ENCODE results near the gene ENOX1.

ENOX1 gene

DNA sequence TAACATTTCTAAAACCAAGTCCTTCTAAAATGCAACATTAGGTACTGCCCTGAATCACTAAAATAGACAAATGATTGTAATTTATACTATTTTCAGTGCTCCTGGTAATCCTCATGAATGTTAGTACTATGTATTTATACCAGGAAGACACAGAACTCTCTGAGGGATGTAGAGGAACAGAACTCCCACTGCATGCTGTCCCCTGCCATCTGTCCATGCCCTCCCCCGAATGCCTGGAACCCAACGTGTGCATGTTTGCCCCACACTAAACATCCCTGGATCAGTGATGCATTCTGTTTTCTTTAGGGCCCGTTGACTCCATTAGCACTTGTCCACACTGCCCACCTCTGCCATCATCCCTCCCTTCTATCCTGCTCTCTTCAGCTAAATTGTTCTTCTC is 26.5 kb downstream of the ENOX1 start:
- TF ChIP-seq, protein P1, sequence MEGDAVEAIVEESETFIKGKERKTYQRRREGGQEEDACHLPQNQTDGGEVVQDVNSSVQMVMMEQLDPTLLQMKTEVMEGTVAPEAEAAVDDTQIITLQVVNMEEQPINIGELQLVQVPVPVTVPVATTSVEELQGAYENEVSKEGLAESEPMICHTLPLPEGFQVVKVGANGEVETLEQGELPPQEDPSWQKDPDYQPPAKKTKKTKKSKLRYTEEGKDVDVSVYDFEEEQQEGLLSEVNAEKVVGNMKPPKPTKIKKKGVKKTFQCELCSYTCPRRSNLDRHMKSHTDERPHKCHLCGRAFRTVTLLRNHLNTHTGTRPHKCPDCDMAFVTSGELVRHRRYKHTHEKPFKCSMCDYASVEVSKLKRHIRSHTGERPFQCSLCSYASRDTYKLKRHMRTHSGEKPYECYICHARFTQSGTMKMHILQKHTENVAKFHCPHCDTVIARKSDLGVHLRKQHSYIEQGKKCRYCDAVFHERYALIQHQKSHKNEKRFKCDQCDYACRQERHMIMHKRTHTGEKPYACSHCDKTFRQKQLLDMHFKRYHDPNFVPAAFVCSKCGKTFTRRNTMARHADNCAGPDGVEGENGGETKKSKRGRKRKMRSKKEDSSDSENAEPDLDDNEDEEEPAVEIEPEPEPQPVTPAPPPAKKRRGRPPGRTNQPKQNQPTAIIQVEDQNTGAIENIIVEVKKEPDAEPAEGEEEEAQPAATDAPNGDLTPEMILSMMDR (IDR thresholded peaks at IDR 0.05; ENCODE audit: extremely low read depth, insufficient read depth, missing control alignments) = no peak
- no peak for DNase-seq (ENCODE audit: low spot score)
- in situ Hi-C loops (cut with MboI; ENCODE audit: low pct_unique_long_range_greater_than_20kb, low sequenced_read_pairs, unreplicated experiment) = no loop called here

DNA sequence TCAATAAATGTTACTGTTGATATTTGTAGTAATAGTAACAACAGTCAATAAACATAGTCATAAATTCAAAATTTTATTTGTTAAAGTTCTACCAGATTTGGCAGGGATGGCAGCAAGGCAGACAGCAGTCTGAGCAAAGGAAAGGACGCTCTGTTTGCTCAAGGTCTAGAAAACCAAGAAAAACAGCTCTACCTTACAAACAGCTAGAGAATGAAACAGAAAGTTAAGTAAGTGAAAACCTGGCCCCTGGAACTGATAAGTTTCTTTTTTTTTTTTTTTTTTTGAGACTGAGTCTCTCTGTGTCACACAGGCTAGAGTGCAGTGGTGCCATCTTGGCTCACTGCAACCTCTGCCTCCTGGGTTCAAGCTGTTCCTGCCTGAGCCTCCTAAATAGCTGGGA is 27.9 kb downstream of the ENOX1 start:
- in situ Hi-C loops (cut with MboI; ENCODE audit: low pct_unique_long_range_greater_than_20kb, low sequenced_read_pairs, unreplicated experiment) = no loop called here
- TF ChIP-seq, protein P1 (IDR thresholded peaks at IDR 0.05; ENCODE audit: extremely low read depth, insufficient read depth, missing control alignments) = no peak
- peak; percentile 21 for DNase-seq (ENCODE audit: low spot score)

DNA sequence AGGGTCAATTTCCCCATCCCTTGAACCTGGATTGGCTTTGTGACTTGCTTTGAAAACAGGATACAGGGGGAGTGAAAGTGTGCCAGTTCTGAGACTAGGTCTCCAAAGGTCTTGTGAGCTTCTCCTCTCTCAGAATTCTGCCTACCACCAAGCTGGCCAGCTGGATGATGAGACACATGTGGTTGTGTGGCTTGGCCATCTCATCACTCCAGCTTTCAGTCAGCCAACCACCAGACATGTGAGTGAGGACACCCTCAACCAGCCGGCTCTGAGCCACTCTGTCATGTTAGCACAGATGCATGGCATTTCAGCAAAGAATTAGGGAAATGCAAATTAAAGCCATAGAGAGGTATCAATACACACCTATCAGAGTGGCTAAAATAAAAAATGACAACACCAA is 29.5 kb downstream of the ENOX1 start:
- no peak for DNase-seq (ENCODE audit: low spot score)
- in situ Hi-C loops (cut with MboI; ENCODE audit: low pct_unique_long_range_greater_than_20kb, low sequenced_read_pairs, unreplicated experiment) = no loop called here
- TF ChIP-seq, protein P1 (IDR thresholded peaks at IDR 0.05; ENCODE audit: extremely low read depth, insufficient read depth, missing control alignments) = no peak

DNA sequence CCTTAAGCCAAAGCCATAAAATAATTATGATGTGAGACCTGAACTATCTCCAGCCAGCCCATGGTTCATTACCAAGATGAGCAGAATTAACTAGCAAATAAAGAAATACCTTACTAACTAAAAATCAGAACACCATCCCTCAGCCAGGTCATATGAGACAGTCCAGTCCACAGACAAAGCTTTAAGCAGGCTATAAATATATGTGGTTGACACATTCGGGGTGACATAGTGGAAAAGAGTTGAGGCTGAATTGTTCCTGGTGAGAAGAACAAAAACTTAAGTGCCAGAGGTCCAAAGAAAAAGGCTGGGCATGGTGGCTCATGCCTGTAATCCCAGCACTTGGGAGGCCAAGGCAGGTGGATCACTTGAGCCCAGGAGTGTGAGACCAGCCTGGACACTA is 30.9 kb downstream of the ENOX1 start:
- in situ Hi-C loops (cut with MboI; ENCODE audit: low pct_unique_long_range_greater_than_20kb, low sequenced_read_pairs, unreplicated experiment) = no loop called here
- no peak for DNase-seq (ENCODE audit: low spot score)
- TF ChIP-seq, protein P1 (IDR thresholded peaks at IDR 0.05; ENCODE audit: extremely low read depth, insufficient read depth, missing control alignments) = no peak

DNA sequence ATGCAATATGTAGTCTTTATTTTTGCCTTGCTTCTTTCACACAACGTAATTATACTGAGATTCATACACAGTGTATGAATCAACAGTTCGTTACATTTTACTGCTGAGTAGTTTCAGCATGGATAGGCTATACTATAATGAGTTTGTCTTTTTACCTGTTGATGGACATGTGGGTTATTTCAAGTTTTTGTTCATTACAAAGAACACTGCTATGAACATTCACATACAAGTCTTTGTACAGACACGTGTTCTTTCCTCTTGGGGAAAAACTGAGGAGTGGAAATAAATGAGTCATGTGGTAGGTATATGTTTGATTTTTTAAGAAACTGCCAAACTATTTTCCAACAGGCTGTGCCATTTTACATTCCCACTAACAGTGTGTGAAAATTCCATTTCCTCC is 35.1 kb downstream of the ENOX1 start:
- in situ Hi-C loops (cut with MboI; ENCODE audit: low pct_unique_long_range_greater_than_20kb, low sequenced_read_pairs, unreplicated experiment) = no loop called here
- TF ChIP-seq, protein P1 (IDR thresholded peaks at IDR 0.05; ENCODE audit: extremely low read depth, insufficient read depth, missing control alignments) = no peak
- no peak for DNase-seq (ENCODE audit: low spot score)

DNA sequence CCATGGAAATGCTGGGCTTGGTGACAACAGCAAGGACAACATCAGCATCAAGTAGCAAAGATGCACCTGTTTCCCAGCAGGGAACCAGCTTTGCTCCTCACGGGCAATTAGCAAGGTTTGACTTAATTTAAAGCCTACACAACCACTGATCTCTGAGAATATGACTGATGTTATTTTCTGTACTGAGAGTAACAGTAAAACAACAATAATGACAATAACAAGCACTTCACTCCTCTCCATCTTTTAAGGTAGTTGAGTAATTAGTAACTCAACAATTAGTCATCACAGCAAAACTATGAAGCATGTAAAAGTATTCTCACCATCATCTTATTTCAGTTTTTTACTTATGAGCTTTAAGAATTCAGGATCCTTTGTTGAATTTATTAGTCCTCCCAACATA is 37.3 kb downstream of the ENOX1 start:
- TF ChIP-seq, protein P1 (IDR thresholded peaks at IDR 0.05; ENCODE audit: extremely low read depth, insufficient read depth, missing control alignments) = no peak
- DNase-seq (ENCODE audit: low spot score) = no peak
- in situ Hi-C loops (cut with MboI; ENCODE audit: low pct_unique_long_range_greater_than_20kb, low sequenced_read_pairs, unreplicated experiment) = no loop called here
